ENCODE measurements around the gene GPNMB.

DNA sequence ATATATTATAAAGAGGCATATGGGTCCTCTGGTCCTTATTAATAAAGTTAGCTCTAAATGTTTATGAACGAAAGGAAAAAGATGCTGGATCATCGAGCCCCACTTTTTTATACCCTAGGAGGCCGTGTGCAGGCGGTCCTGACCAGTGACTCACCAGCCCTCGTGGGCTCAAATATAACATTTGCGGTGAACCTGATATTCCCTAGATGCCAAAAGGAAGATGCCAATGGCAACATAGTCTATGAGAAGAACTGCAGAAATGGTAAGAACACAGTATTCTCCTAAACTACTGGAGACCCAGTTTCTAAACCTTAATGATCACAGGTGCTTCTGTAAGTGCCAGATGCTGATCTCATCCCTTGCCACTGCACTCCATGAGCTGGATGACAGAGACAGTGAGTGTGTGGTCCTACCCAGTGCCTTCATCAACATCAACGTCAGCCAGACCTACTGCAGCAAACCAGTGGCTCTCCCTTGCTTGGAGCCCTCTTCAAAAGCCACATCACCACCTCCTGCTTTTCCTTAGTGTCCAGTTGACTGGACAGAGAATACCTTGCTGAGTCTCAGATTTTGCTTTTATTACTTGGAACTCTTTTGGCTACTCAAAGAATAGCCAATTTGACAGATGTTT lies 7.6 kb downstream of the GPNMB start:
- TF ChIP-seq, protein P1, sequence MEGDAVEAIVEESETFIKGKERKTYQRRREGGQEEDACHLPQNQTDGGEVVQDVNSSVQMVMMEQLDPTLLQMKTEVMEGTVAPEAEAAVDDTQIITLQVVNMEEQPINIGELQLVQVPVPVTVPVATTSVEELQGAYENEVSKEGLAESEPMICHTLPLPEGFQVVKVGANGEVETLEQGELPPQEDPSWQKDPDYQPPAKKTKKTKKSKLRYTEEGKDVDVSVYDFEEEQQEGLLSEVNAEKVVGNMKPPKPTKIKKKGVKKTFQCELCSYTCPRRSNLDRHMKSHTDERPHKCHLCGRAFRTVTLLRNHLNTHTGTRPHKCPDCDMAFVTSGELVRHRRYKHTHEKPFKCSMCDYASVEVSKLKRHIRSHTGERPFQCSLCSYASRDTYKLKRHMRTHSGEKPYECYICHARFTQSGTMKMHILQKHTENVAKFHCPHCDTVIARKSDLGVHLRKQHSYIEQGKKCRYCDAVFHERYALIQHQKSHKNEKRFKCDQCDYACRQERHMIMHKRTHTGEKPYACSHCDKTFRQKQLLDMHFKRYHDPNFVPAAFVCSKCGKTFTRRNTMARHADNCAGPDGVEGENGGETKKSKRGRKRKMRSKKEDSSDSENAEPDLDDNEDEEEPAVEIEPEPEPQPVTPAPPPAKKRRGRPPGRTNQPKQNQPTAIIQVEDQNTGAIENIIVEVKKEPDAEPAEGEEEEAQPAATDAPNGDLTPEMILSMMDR (IDR thresholded peaks at IDR 0.05; ENCODE audit: low read depth, low read length): no peak
- no peak for TF ChIP-seq MYC (IDR thresholded peaks at IDR 0.05; ENCODE audit: low read depth, low read length)
